Stomach (tissue), 4 donors: ENCODE measurements around the gene RAB8B.

Experiments
- EP300 ChIP-seq: sonication (generic); formaldehyde crosslinking; IDR thresholded peaks from one replicate; pipeline ENCODE4 v1.6.1; 2017; ENCODE audit warnings: antibody characterized with exemption
- POLR2A ChIP-seq, 4 donors: fragments of 450-650 bp; IDR thresholded peaks; one replicate each; pipeline ENCODE4 v1.6.1; 2016; ENCODE audit warnings: antibody characterized with exemption in 4 of 4, control low read depth in 2 of 4, mild to moderate bottlenecking in 1 of 4, moderate library complexity in 1 of 4
- POLR2AphosphoS5 ChIP-seq, 3 donors: sonication (generic); formaldehyde crosslinking; IDR thresholded peaks; one replicate each; pipeline ENCODE4 v1.6.1; 2016; ENCODE audit warnings: antibody characterized with exemption in 3 of 3
- TF ChIP-seq, protein P1 (sequence below), 7 experiments: fragments of 450-650 bp in 4 of 7; fragments of 200-600 bp in 3 of 7; sonication (generic) in 3 of 7; IDR thresholded peaks; one replicate each; pipeline ENCODE4 v1.5.1; 2016 to 2019; ENCODE audit warnings: antibody characterized with exemption in 7 of 7, control low read depth in 2 of 7, mild to moderate bottlenecking in 1 of 7

DNA sequence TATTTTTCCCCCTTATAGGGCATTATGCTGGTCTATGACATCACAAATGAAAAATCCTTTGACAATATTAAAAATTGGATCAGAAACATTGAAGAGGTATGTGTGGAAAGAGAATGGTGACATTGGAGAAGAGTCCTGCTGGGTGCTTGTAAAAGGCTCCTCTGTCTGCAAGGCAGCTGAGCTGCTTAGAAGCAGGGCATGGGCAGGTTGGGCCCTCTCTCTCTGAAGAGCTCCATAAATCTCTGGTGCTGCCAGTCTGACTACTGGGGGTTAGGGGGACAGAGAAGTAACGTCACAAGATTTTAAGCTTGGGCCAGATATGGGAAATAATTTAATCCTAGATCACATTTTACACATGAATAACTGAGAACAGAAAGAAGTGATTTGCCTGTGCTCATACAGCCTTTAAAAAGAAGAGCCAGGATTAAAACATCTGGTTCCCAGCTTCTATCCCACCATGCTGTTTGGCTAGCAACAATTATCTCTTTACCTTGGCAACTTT, 66.1 kb downstream of the RAB8B start:
- TF ChIP-seq POLR2AphosphoS5 (IDR thresholded peaks at IDR 0.05) (no peak), POLR2A (IDR thresholded peaks at IDR 0.05) (no peak), EP300 (no peak)
- TF ChIP-seq, protein P1, sequence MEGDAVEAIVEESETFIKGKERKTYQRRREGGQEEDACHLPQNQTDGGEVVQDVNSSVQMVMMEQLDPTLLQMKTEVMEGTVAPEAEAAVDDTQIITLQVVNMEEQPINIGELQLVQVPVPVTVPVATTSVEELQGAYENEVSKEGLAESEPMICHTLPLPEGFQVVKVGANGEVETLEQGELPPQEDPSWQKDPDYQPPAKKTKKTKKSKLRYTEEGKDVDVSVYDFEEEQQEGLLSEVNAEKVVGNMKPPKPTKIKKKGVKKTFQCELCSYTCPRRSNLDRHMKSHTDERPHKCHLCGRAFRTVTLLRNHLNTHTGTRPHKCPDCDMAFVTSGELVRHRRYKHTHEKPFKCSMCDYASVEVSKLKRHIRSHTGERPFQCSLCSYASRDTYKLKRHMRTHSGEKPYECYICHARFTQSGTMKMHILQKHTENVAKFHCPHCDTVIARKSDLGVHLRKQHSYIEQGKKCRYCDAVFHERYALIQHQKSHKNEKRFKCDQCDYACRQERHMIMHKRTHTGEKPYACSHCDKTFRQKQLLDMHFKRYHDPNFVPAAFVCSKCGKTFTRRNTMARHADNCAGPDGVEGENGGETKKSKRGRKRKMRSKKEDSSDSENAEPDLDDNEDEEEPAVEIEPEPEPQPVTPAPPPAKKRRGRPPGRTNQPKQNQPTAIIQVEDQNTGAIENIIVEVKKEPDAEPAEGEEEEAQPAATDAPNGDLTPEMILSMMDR (IDR thresholded peaks at IDR 0.05): no peak
